KBM-7 (cell line): ENCODE data around the gene RAET1L.
"Not testable (repeated sequence)": the region's sequence is repeated elsewhere in the genome, so short reads cannot be mapped to it uniquely, and the experiment has no call there.

ENCODE experiments used
- DNase-seq: peaks from one replicate; pipeline ENCODE4 v3.0.0-alpha.2; 2015
- in situ Hi-C: fragments of 300-500 bp; cut with MboI; formaldehyde crosslinking; loops from 2 replicates; pipeline ENCODE4 v1.14.3; 2020; ENCODE audit warnings: low sequenced_read_pairs, low pct_unique_long_range_greater_than_20kb, mixed read lengths

Gene RAET1L

GRCh38 chr6:149974825-149975224 lies 50.5 kb downstream of the RAET1L start:
- peak; percentile 62 for DNase-seq
- in situ Hi-C loops = no loop called here

DNA sequence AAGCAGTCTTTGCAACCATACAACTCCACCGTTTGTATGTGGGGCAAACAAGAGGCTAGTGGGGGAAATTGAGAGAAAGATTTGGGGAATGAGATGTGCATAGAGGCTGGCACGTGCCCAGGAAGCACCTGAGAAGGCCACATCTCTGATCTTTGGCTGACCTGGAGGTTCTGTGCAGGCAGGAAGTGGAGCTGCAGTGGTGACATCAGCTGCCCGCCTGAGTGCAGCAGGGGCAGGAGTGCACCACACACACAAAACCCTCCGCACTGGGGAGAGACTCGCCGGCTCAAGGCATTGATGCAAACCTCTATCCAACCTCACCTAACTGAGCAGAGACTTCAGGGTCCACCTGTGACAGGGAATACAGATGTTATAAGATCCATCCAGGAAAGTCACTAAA lies 50.9 kb downstream of the RAET1L start:
- DNase-seq, in situ Hi-C loops: not testable (repeated sequence)

DNA sequence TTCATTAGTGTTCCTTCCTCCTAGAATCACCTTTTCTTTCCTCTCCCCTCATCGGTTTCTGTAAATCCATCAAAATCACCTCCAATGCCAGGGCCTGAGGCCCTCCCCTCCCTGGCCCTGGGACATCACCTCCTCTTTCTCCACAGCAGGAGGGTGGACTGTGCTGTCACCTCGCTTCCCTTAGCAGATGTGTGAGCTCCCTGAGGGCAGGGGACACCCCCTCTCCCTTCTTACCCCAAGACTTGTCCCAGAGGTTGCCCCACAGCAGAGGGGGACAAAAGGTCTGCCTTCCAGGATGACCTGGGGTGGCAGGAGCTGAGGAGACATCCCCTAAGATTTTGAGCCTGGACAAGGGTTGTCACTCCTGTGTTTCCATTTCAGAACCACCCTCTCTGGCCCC lies 55.7 kb downstream of the RAET1L start:
- in situ Hi-C loops = no loop called here
- no peak for DNase-seq

GRCh38 chr6:149968909-149969308 lies 56.4 kb downstream of the RAET1L start:
- DNase-seq, in situ Hi-C loops: not testable (repeated sequence)
